ENCODE results near the gene CNGA3.
"Not testable (repeated sequence)": the region's sequence is repeated elsewhere in the genome, so short reads cannot be mapped to it uniquely, and the experiment has no call there.

CNGA3 gene

DNA sequence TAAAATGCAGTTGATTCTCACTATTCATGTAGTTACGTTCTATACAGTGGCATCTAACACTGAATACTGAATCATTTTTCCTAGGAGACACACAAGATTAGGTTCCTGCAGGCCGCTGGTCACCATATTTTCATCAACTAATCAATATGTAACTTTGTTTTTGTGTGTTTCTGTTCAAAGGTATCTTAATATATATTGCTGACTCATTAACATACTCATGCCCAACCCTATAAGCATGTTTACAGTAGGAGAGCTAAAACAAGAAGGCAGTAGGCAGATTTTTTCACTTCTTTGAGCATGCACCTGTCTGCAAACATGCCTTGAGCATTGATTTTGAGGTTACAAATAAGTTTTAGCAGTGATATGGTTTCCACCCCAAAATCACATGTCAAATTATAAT, 30.3 kb upstream of the CNGA3 start:
- Histone ChIP-seq H3K27me3 (ENCODE audit: low read depth, low read length) (no peaks in the 10 kb centered on the region; the same call in 1 of the 2 replicates), H4K20me1 (ENCODE audit: insufficient read depth, low read length) (no peaks in the 10 kb centered on the region), H3K36me3 (replicated peaks; ENCODE audit: low read depth, low read length) (no peaks in the 10 kb centered on the region), H3K9me3 (ENCODE audit: insufficient read depth, low read length) (no peaks in the 10 kb centered on the region), H3K4me1 (ENCODE audit: low read length) (no peaks in the 10 kb centered on the region), H3K79me2 (ENCODE audit: low read length) (no peaks in the 10 kb centered on the region), H3K4me2 (ENCODE audit: low read length) (no peak overlapping the region), H2AFZ (ENCODE audit: low read depth, low read length) (no peak overlapping the region), H3K9ac (ENCODE audit: low read length) (no peak overlapping the region), H3K27ac (ENCODE audit: low read length) (no peak overlapping the region), H3K4me3 (ENCODE audit: low read length) (no peak overlapping the region)
- TF ChIP-seq, protein P1, sequence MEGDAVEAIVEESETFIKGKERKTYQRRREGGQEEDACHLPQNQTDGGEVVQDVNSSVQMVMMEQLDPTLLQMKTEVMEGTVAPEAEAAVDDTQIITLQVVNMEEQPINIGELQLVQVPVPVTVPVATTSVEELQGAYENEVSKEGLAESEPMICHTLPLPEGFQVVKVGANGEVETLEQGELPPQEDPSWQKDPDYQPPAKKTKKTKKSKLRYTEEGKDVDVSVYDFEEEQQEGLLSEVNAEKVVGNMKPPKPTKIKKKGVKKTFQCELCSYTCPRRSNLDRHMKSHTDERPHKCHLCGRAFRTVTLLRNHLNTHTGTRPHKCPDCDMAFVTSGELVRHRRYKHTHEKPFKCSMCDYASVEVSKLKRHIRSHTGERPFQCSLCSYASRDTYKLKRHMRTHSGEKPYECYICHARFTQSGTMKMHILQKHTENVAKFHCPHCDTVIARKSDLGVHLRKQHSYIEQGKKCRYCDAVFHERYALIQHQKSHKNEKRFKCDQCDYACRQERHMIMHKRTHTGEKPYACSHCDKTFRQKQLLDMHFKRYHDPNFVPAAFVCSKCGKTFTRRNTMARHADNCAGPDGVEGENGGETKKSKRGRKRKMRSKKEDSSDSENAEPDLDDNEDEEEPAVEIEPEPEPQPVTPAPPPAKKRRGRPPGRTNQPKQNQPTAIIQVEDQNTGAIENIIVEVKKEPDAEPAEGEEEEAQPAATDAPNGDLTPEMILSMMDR (IDR thresholded peaks at IDR 0.05; ENCODE audit: low read depth, low read length): no peak
- no peak for TF ChIP-seq EZH2phosphoT487 (IDR thresholded peaks at IDR 0.05; ENCODE audit: low read depth)

DNA sequence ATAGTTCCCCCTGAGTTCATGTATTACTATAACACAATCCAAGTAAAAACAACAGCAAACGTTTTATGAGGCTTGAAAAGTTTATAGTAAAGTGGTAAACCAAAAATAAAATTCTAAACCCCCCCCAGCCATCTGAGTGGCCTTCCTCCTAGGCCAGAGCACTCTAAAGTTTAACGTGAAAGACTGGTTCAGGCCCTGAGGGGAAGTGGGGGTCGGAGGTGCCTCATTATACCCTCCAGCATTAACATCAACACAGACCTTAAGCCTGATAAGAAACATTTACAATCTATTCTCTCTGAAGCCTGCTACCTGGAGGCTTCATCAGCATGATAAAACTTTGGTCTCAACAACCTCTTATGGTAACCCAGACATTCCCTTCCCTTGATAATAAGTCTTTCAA, 29.0 kb upstream of the CNGA3 start:
- no peak overlapping the region for H3K4me2 ChIP-seq (ENCODE audit: low read length)

DNA sequence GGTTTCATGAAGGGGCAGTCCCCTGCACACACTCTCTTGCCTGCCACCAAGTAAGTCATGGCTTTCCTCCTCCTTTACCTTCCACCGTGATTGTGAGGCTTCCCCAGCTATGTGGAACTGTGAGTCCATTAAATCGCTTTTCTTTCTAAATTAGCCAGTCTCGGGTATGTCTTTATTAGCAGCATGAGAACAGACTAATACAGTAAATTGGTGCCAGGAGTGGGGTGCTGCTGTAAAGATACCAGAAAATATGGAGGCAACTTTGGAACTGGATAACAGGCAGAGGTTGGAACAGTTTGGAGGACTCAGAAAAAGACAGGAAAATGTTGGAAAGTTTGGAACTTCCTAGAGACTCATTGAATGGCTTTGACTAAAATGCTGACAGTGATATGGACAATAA, 26.1 kb upstream of the CNGA3 start:
- H2AFZ ChIP-seq (ENCODE audit: low read depth, low read length); H3K79me2 ChIP-seq (ENCODE audit: low read length); H3K4me1 ChIP-seq (ENCODE audit: low read length); H3K9ac ChIP-seq (ENCODE audit: low read length); H3K27ac ChIP-seq (ENCODE audit: low read length); H3K4me3 ChIP-seq (ENCODE audit: low read length); H3K27me3 ChIP-seq (ENCODE audit: low read depth, low read length); H3K4me2 ChIP-seq (ENCODE audit: low read length); H3K9me3 ChIP-seq (ENCODE audit: insufficient read depth, low read length); H3K36me3 ChIP-seq (replicated peaks; ENCODE audit: low read depth, low read length); H4K20me1 ChIP-seq (ENCODE audit: insufficient read depth, low read length): not testable (repeated sequence)

More for the DNA sequence above, 29.0 kb upstream of the CNGA3 start:
- Histone ChIP-seq H4K20me1 (ENCODE audit: insufficient read depth, low read length) (no peaks in the 10 kb centered on the region), H3K36me3 (replicated peaks; ENCODE audit: low read depth, low read length) (no peaks in the 10 kb centered on the region), H3K27ac (ENCODE audit: low read length) (no peak overlapping the region), H3K4me1 (ENCODE audit: low read length) (no peaks in the 10 kb centered on the region), H3K79me2 (ENCODE audit: low read length) (no peaks in the 10 kb centered on the region), H3K27me3 (ENCODE audit: low read depth, low read length) (no peaks in the 10 kb centered on the region), H2AFZ (ENCODE audit: low read depth, low read length) (no peak overlapping the region), H3K9me3 (ENCODE audit: insufficient read depth, low read length) (no peaks in the 10 kb centered on the region), H3K9ac (ENCODE audit: low read length) (no peak overlapping the region), H3K4me3 (ENCODE audit: low read length) (no peak overlapping the region)
- TF ChIP-seq, protein P1 (IDR thresholded peaks at IDR 0.05; ENCODE audit: low read depth, low read length): no peak
- no peak for TF ChIP-seq EZH2phosphoT487 (IDR thresholded peaks at IDR 0.05; ENCODE audit: low read depth)

DNA sequence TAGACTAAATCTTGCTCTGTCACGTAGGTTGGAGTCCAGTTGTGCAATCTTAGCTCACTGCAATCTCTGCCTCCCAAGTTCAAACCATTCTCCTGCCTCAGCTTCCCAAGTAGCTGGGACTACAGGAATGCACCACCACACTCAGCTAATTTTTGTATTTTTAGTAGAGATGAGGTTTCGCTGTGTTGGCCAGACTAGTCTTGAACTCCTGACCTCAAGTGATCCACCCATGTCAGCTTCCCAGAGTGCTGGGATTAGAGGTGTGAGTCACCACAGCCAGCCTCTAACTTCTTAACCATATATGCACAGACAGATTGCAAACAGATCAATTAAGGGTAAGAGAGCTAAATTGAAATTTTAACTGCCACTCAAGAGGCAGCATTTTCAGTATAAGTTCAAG, 22.1 kb upstream of the CNGA3 start:
- Histone ChIP-seq H4K20me1 (ENCODE audit: insufficient read depth, low read length) (no peaks in the 10 kb centered on the region), H3K27me3 (ENCODE audit: low read depth, low read length) (no peaks in the 10 kb centered on the region), H3K79me2 (ENCODE audit: low read length) (no peaks in the 10 kb centered on the region), H3K4me1 (ENCODE audit: low read length) (no peaks in the 10 kb centered on the region), H3K9ac (ENCODE audit: low read length) (no peak overlapping the region), H3K4me2 (ENCODE audit: low read length) (no peak overlapping the region), H2AFZ (ENCODE audit: low read depth, low read length) (no peak overlapping the region), H3K36me3 (replicated peaks; ENCODE audit: low read depth, low read length) (no peaks in the 10 kb centered on the region), H3K4me3 (ENCODE audit: low read length) (no peak overlapping the region), H3K27ac (ENCODE audit: low read length) (no peak overlapping the region), H3K9me3 (ENCODE audit: insufficient read depth, low read length) (no peaks in the 10 kb centered on the region)
- TF ChIP-seq, protein P1 (IDR thresholded peaks at IDR 0.05; ENCODE audit: low read depth, low read length): no peak
- TF ChIP-seq EZH2phosphoT487 (IDR thresholded peaks at IDR 0.05; ENCODE audit: low read depth): no peak

DNA sequence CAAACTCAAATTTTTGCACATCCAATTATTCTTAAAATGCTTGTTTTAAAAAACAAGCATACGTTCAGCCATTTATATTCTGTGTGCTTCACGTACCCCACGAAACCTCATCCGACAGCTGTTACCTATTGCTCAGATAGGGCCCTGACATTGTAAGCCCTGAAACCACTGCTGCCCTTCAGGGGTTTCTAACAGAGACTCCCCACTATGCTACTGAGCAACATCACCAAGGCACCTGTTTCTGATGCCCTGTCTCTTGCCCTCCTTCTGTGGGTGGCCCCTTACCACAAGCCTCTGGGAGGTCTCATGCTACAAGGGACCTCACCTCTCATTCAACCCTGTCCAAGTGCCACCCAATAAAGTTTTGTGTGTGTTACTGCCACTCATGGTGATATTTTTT, 18.5 kb upstream of the CNGA3 start:
- Histone ChIP-seq H3K36me3 (replicated peaks; ENCODE audit: low read depth, low read length) (no peaks in the 10 kb centered on the region), H3K4me2 (ENCODE audit: low read length) (no peak overlapping the region), H3K4me3 (ENCODE audit: low read length) (no peak overlapping the region), H2AFZ (ENCODE audit: low read depth, low read length) (no peak overlapping the region), H3K79me2 (ENCODE audit: low read length) (no peaks in the 10 kb centered on the region), H3K27ac (ENCODE audit: low read length) (no peak overlapping the region), H3K27me3 (ENCODE audit: low read depth, low read length) (no peaks in the 10 kb centered on the region), H4K20me1 (ENCODE audit: insufficient read depth, low read length) (no peaks in the 10 kb centered on the region), H3K9me3 (ENCODE audit: insufficient read depth, low read length) (no peaks in the 10 kb centered on the region), H3K9ac (ENCODE audit: low read length) (no peak overlapping the region), H3K4me1 (ENCODE audit: low read length) (no peaks in the 10 kb centered on the region)
- TF ChIP-seq EZH2phosphoT487 (IDR thresholded peaks at IDR 0.05; ENCODE audit: low read depth): no peak
- TF ChIP-seq, protein P1 (IDR thresholded peaks at IDR 0.05; ENCODE audit: low read depth, low read length): no peak

All from OCI-LY3 (cell line).